Measurements from ENCODE around the gene TTC7B. TPM values are rescaled to one million over a fixed set of nuclear protein-coding genes. Genes with fewer than 3 reads are reported as not detected.

TTC7B gene
- total RNA-seq, 4 donors from 2014 or later = 3.3 to 18.1 (median 10.0) TPM

- no peak for DNase-seq
- Histone ChIP-seq H3K9me3 (no peaks in the 10 kb centered on the region), H3K36me3 (peaks cover 0 to 10% (median 0%) of the 10 kb centered on the region in 3 donors), H3K4me1 (peaks cover 0 to 9% (median 0%) of the 10 kb centered on the region in 3 donors), H3K27me3 (no peaks in the 10 kb centered on the region), H3K4me3 (no peak overlapping the region), H3K27ac (no peak overlapping the region)
- intact Hi-C loops (cut with DNase I) = no loop called here
- TF ChIP-seq CTCF (IDR thresholded peaks at IDR 0.05) (no peak), POLR2A (IDR thresholded peaks at IDR 0.05) (no peak)
- WGBS, 2 donors = 78 to 95% methylated on average over 5 of the region's 5 CpGs
Observed at GRCh38 chr14:90663140-90663539, 153.1 kb downstream of the TTC7B start.

GRCh38 chr14:90661866-90662265, 154.4 kb downstream of the TTC7B start:
- no peaks in the 10 kb centered on the region for H3K9me3 ChIP-seq
- intact Hi-C loops (cut with DNase I) = no loop called here
- WGBS, 2 donors = 85 to 88% methylated on average over 2 to 6 of the region's 7 CpGs
- TF ChIP-seq POLR2A (IDR thresholded peaks at IDR 0.05) = no peak
- TF ChIP-seq CTCF (IDR thresholded peaks at IDR 0.05) = no peak
- H3K36me3 ChIP-seq = peaks cover 0 to 10% (median 0%) of the 10 kb centered on the region in 3 donors
- no peaks in the 10 kb centered on the region for H3K27me3 ChIP-seq
- no peak overlapping the region for H3K27ac ChIP-seq
- peaks cover 0 to 9% (median 0%) of the 10 kb centered on the region in 3 donors for H3K4me1 ChIP-seq
- no peak overlapping the region for H3K4me3 ChIP-seq
- DNase-seq = no peak

- H3K4me3 ChIP-seq = no peak overlapping the region
- peaks cover 0 to 12% (median 0%) of the 10 kb centered on the region in 3 donors for H3K36me3 ChIP-seq
- intact Hi-C loops (cut with DNase I) = no loop called here
- no peak for DNase-seq
- no peak overlapping the region for H3K27ac ChIP-seq
- H3K4me1 ChIP-seq = peaks cover 0 to 9% (median 0%) of the 10 kb centered on the region in 3 donors
- no peaks in the 10 kb centered on the region for H3K9me3 ChIP-seq
- H3K27me3 ChIP-seq = no peaks in the 10 kb centered on the region
- TF ChIP-seq POLR2A (IDR thresholded peaks at IDR 0.05) = no peak
- no peak for TF ChIP-seq CTCF (IDR thresholded peaks at IDR 0.05)
- 78 to 82% methylated on average over 15 to 16 of the region's 17 CpGs for whole genome bisulfite sequencing, 2 donors
Observed at GRCh38 chr14:90660865-90661570, 155.2 kb downstream of the TTC7B start.

GRCh38 chr14:90659156-90659555, 157.1 kb downstream of the TTC7B start:
- intact Hi-C loops (cut with DNase I) = no loop called here
- Histone ChIP-seq H3K9me3 (no peaks in the 10 kb centered on the region), H3K36me3 (peaks cover 0 to 12% (median 0%) of the 10 kb centered on the region in 3 donors), H3K27ac (no peak overlapping the region), H3K4me1 (peaks cover 0 to 23% (median 0%) of the 10 kb centered on the region in 3 donors), H3K4me3 (no peak overlapping the region), H3K27me3 (no peaks in the 10 kb centered on the region)
- 64 to 70% methylated on average over 2 of the region's 2 CpGs for WGBS, 2 donors
- no peak for DNase-seq
- TF ChIP-seq POLR2A (IDR thresholded peaks at IDR 0.05) (no peak), CTCF (IDR thresholded peaks at IDR 0.05) (no peak)

- H3K4me1 ChIP-seq = peaks cover 0 to 29% (median 0%) of the 10 kb centered on the region in 3 donors
- H3K9me3 ChIP-seq = no peaks in the 10 kb centered on the region
- H3K27me3 ChIP-seq = no peaks in the 10 kb centered on the region
- intact Hi-C loops (cut with DNase I) = no loop called here
- no peak for DNase-seq
- no peak overlapping the region for H3K4me3 ChIP-seq
- 31 to 50% methylated on average over 3 to 4 of the region's 8 CpGs for WGBS, 2 donors
- TF ChIP-seq POLR2A (IDR thresholded peaks at IDR 0.05) (no peak), CTCF (IDR thresholded peaks at IDR 0.05) (no peak)
- H3K27ac ChIP-seq = no peak overlapping the region
- H3K36me3 ChIP-seq = peaks cover 0 to 12% (median 0%) of the 10 kb centered on the region in 3 donors
Observed at GRCh38 chr14:90658541-90658967, 157.7 kb downstream of the TTC7B start.

Measured in esophagus squamous epithelium (tissue), 5 donors.